GM23338 (cell line): Measurements from ENCODE around the gene RRAS2.

Source experiments
- CREB1 ChIP-seq: fragments of 250-450 bp; sonication (Bioruptor Pico); IDR thresholded peaks from 2 replicates; pipeline ENCODE4 v1.5.0; 2020; ENCODE audit warnings: low read depth, mild to moderate bottlenecking, moderate library complexity
- EZH2 ChIP-seq: fragments of 200-600 bp; sonication (generic); IDR thresholded peaks from one replicate; pipeline ENCODE4 v1.8.0; 2017; ENCODE audit warnings: antibody characterized with exemption, mild to moderate bottlenecking, low read depth; ENCODE audit not compliant: unreplicated experiment
- TF ChIP-seq, protein P1 (sequence below): IDR thresholded peaks from one replicate; pipeline ENCODE4 v1.6.1; 2018; ENCODE audit warnings: antibody characterized with exemption; ENCODE audit not compliant: unreplicated experiment
- TF ChIP-seq, protein P2 (sequence below), 2 experiments: fragments of 200-600 bp in 1 of 2; sonication (generic) in 1 of 2; conservative IDR thresholded peaks; 2 replicates each; pipeline versions ENCODE4 v1.5.1 to v1.6.1; 2016 to 2017; ENCODE audit warnings: antibody characterized with exemption in 2 of 2, low read depth in 2 of 2, mild to moderate bottlenecking in 2 of 2, moderate library complexity in 1 of 2

DNA sequence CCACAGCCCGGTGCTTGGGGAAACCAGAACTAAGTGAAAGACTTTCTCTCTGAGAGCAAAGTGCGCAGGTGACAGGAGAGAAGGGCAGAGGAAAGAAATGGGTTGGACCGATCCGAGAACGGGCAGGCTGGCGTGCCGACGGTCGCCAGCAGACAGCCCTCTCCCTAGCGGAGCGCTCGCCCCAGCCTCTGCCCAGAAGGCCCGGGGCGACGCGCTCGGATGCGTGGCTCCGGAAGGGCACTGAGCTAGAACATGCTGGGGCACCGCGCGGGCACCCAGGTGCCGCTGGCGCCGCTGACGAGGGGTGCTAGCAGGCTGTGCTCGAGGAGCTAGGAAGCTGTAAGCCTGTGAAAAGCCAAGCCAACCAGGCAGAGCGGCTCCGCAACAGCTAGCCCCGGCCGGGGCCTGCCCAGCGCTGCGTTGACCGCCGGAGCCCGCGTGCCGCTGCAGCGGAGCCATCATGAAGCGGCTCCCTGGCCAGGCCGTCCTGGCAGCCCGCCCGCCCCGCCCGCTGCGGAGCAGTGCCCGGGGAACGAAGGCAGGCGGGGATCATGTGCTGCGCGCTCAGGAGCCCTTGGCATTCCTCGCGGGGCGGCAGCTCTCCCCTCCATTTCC lies 22.1 kb upstream of the RRAS2 start:
- TF ChIP-seq, protein P1, sequence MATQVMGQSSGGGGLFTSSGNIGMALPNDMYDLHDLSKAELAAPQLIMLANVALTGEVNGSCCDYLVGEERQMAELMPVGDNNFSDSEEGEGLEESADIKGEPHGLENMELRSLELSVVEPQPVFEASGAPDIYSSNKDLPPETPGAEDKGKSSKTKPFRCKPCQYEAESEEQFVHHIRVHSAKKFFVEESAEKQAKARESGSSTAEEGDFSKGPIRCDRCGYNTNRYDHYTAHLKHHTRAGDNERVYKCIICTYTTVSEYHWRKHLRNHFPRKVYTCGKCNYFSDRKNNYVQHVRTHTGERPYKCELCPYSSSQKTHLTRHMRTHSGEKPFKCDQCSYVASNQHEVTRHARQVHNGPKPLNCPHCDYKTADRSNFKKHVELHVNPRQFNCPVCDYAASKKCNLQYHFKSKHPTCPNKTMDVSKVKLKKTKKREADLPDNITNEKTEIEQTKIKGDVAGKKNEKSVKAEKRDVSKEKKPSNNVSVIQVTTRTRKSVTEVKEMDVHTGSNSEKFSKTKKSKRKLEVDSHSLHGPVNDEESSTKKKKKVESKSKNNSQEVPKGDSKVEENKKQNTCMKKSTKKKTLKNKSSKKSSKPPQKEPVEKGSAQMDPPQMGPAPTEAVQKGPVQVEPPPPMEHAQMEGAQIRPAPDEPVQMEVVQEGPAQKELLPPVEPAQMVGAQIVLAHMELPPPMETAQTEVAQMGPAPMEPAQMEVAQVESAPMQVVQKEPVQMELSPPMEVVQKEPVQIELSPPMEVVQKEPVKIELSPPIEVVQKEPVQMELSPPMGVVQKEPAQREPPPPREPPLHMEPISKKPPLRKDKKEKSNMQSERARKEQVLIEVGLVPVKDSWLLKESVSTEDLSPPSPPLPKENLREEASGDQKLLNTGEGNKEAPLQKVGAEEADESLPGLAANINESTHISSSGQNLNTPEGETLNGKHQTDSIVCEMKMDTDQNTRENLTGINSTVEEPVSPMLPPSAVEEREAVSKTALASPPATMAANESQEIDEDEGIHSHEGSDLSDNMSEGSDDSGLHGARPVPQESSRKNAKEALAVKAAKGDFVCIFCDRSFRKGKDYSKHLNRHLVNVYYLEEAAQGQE: no peak
- TF ChIP-seq, protein P2, sequence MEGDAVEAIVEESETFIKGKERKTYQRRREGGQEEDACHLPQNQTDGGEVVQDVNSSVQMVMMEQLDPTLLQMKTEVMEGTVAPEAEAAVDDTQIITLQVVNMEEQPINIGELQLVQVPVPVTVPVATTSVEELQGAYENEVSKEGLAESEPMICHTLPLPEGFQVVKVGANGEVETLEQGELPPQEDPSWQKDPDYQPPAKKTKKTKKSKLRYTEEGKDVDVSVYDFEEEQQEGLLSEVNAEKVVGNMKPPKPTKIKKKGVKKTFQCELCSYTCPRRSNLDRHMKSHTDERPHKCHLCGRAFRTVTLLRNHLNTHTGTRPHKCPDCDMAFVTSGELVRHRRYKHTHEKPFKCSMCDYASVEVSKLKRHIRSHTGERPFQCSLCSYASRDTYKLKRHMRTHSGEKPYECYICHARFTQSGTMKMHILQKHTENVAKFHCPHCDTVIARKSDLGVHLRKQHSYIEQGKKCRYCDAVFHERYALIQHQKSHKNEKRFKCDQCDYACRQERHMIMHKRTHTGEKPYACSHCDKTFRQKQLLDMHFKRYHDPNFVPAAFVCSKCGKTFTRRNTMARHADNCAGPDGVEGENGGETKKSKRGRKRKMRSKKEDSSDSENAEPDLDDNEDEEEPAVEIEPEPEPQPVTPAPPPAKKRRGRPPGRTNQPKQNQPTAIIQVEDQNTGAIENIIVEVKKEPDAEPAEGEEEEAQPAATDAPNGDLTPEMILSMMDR (conservative IDR thresholded peaks at IDR 0.05; ENCODE audit: low read depth in 2 of 2): no peak
- TF ChIP-seq CREB1 (CRISPR knock-in tag): no peak
- TF ChIP-seq EZH2: no peak
